Endothelial cell (in vitro differentiated cells): ENCODE data around the gene NCOA1. TPM values are rescaled to one million over a fixed set of nuclear protein-coding genes. Genes with fewer than 3 reads are reported as not detected.

Source experiments
- DNase-seq: peaks from one replicate; pipeline ENCODE4 v3.0.0; 2021; ENCODE audit warnings: low spot score
- H3K27ac Mint-ChIP-seq: one replicate; pipeline ENCODE4 v1.8.0; 2021; ENCODE audit warnings: mixed read lengths, inconsistent platforms; ENCODE audit not compliant: unreplicated experiment
- H3K27me3 Mint-ChIP-seq: one replicate; pipeline ENCODE4 v1.8.0; 2021; ENCODE audit warnings: mild to moderate bottlenecking, moderate library complexity, mixed read lengths, inconsistent platforms; ENCODE audit not compliant: unreplicated experiment
- H3K36me3 Mint-ChIP-seq: one replicate; pipeline ENCODE4 v1.8.0; 2021; ENCODE audit warnings: mild to moderate bottlenecking, low read depth, mixed read lengths, inconsistent platforms; ENCODE audit not compliant: unreplicated experiment
- H3K4me1 Mint-ChIP-seq: one replicate; pipeline ENCODE4 v1.8.0; 2021; ENCODE audit warnings: mild to moderate bottlenecking, mixed read lengths, inconsistent platforms; ENCODE audit not compliant: unreplicated experiment
- H3K4me3 Mint-ChIP-seq: one replicate; pipeline ENCODE4 v1.8.0; 2021; ENCODE audit warnings: mild to moderate bottlenecking, mixed read lengths, inconsistent platforms; ENCODE audit not compliant: unreplicated experiment
- H3K9me3 Mint-ChIP-seq: one replicate; pipeline ENCODE4 v1.8.0; 2021; ENCODE audit warnings: mixed read lengths, inconsistent platforms; ENCODE audit not compliant: unreplicated experiment
- CTCF ChIP-seq: fragments of 200-600 bp; sonication (generic); IDR thresholded peaks from one replicate; pipeline ENCODE4 v1.5.0; 2021; ENCODE audit warnings: antibody characterized with exemption; ENCODE audit not compliant: unreplicated experiment
- total RNA-seq: library from RNA; stranded (reverse); fragmentation: NEBNext Ultra II Directional; extraction: Animal tissue kit (Norgen Biotek cat#: 25700); gene quantifications from one replicate; pipeline ENCODE4 v1.2.1, GENCODE V29; 2021; ENCODE audit not compliant: unreplicated experiment

Gene NCOA1
- total RNA-seq, 1 donor from 2014 or later, result 47.4 TPM

- H3K27ac Mint-ChIP-seq, result no peak overlapping the region
- no peak for TF ChIP-seq CTCF
- peaks cover 7% of the 10 kb centered on the region for H3K36me3 Mint-ChIP-seq
Observed at GRCh38 chr2:24690524-24690923, 199.5 kb downstream of the NCOA1 start.

GRCh38 chr2:24691806-24692205, 200.8 kb downstream of the NCOA1 start:
- Mint-ChIP-seq H3K4me1 (no peaks in the 10 kb centered on the region), H3K27me3 (peaks cover 2% of the 10 kb centered on the region), H3K36me3 (peaks cover 7% of the 10 kb centered on the region), H3K4me3 (no peak overlapping the region), H3K27ac (no peak overlapping the region), H3K9me3 (no peaks in the 10 kb centered on the region)
- no peak for TF ChIP-seq CTCF
- DNase-seq, result no peak

More at GRCh38 chr2:24690524-24690923, 199.5 kb downstream of the NCOA1 start:
- H3K4me1 Mint-ChIP-seq, result no peaks in the 10 kb centered on the region
- H3K27me3 Mint-ChIP-seq, result peaks cover 2% of the 10 kb centered on the region
- H3K4me3 Mint-ChIP-seq, result no peak overlapping the region
- no peak for DNase-seq
- no peaks in the 10 kb centered on the region for H3K9me3 Mint-ChIP-seq

GRCh38 chr2:24697792-24698191, 206.7 kb downstream of the NCOA1 start:
- Mint-ChIP-seq H3K4me3 (no peak overlapping the region), H3K4me1 (no peaks in the 10 kb centered on the region), H3K9me3 (no peaks in the 10 kb centered on the region), H3K27me3 (no peaks in the 10 kb centered on the region), H3K36me3 (no peaks in the 10 kb centered on the region), H3K27ac (no peak overlapping the region)
- DNase-seq, result no peak
- no peak for TF ChIP-seq CTCF

- no peak overlapping the region for H3K27ac Mint-ChIP-seq
- H3K4me3 Mint-ChIP-seq, result no peak overlapping the region
- no peaks in the 10 kb centered on the region for H3K9me3 Mint-ChIP-seq
- peaks cover 11% of the 10 kb centered on the region for H3K36me3 Mint-ChIP-seq
- TF ChIP-seq CTCF, result no peak
- H3K4me1 Mint-ChIP-seq, result no peaks in the 10 kb centered on the region
- DNase-seq, result no peak
- no peaks in the 10 kb centered on the region for H3K27me3 Mint-ChIP-seq
Observed at GRCh38 chr2:24702800-24703199, 211.7 kb downstream of the NCOA1 start.

- no peak for TF ChIP-seq CTCF
- no peak for DNase-seq
- Mint-ChIP-seq H3K27me3 (no peaks in the 10 kb centered on the region), H3K9me3 (no peaks in the 10 kb centered on the region), H3K4me3 (no peak overlapping the region), H3K27ac (no peak overlapping the region), H3K4me1 (peaks cover 4% of the 10 kb centered on the region), H3K36me3 (peaks cover 11% of the 10 kb centered on the region)
Observed at GRCh38 chr2:24704692-24705091, 213.6 kb downstream of the NCOA1 start.
